Common myeloid progenitor, CD34-positive (primary cell): ENCODE data around the gene SH2D3A.
"Not testable (repeated sequence)": the region's sequence is repeated elsewhere in the genome, so short reads cannot be mapped to it uniquely, and the experiment has no call there.

Experiments used
- CTCF ChIA-PET: fragments of 350-600 bp; sonication (Branson Sonifier 250); formaldehyde crosslinking; loops from one replicate; lab custom pipeline; 2021; ENCODE audit warnings: antibody characterized with exemption; lab: Charles Lee
- POLR2A ChIA-PET: fragments of 350-600 bp; sonication (Branson Sonifier 250); formaldehyde crosslinking; loops from one replicate; lab custom pipeline; 2021; ENCODE audit warnings: antibody characterized with exemption; lab: Charles Lee
- DNase-seq, 3 donors: peaks; one replicate each; pipeline versions ENCODE4 v3.0.0 to v3.0.0-alpha.2; 2013
- H3K27ac ChIP-seq, 2 experiments: 1 replicate in 1 of 2; 2 replicates in 1 of 2; pipeline ENCODE4 v1.7.0; 2013; ENCODE audit warnings: inconsistent platforms in 2 of 2, low read length in 2 of 2, mild to moderate bottlenecking in 2 of 2, low read depth in 1 of 2, moderate library complexity in 1 of 2; ENCODE audit not compliant: severe bottlenecking in 2 of 2, insufficient read depth in 1 of 2, poor library complexity in 1 of 2
- H3K27me3 ChIP-seq, 5 experiments: replicated peaks in 2 of 5; 1 replicate in 3 of 5; 2 replicates in 2 of 5; pipeline versions ENCODE4 v1.6.1 to v1.7.0; 2013; ENCODE audit warnings: low read length in 4 of 5, mild to moderate bottlenecking in 2 of 5, moderate library complexity in 2 of 5, inconsistent platforms in 1 of 5; ENCODE audit not compliant: insufficient read depth in 5 of 5, control insufficient read depth in 4 of 5
- H3K36me3 ChIP-seq, 4 experiments: 1 replicate in 2 of 4; 2 replicates in 2 of 4; pipeline versions ENCODE4 v1.6.1 to v1.7.0; 2013; ENCODE audit warnings: low read length in 3 of 4, control low read depth in 1 of 4, mild to moderate bottlenecking in 1 of 4; ENCODE audit not compliant: control insufficient read depth in 4 of 4, insufficient read depth in 4 of 4
- H3K4me1 ChIP-seq, 4 experiments: 1 replicate in 3 of 4; 2 replicates in 1 of 4; pipeline versions ENCODE4 v1.6.1 to v1.7.1; 2013; ENCODE audit warnings: low read length in 3 of 4, mild to moderate bottlenecking in 3 of 4, control low read depth in 1 of 4, inconsistent platforms in 1 of 4, moderate library complexity in 1 of 4; ENCODE audit not compliant: control insufficient read depth in 4 of 4, insufficient read depth in 4 of 4; ENCODE audit errors: control extremely low read depth in 1 of 4
- H3K4me3 ChIP-seq, 7 experiments: 1 replicate in 4 of 7; 2 replicates in 3 of 7; pipeline versions ENCODE4 v1.5.1 to v1.7.0; 2013; ENCODE audit warnings: mild to moderate bottlenecking in 7 of 7, low read length in 6 of 7, moderate library complexity in 6 of 7, inconsistent platforms in 2 of 7, low read depth in 2 of 7, control low read depth in 1 of 7; ENCODE audit not compliant: insufficient read depth in 4 of 7, control insufficient read depth in 1 of 7; ENCODE audit errors: extremely low read depth in 1 of 7
- H3K9me3 ChIP-seq, 5 experiments: 1 replicate in 4 of 5; 2 replicates in 1 of 5; pipeline versions ENCODE4 v1.6.1 to v1.7.1; 2013; ENCODE audit warnings: low read length in 4 of 5, mild to moderate bottlenecking in 2 of 5, inconsistent platforms in 1 of 5, low read depth in 1 of 5, moderate library complexity in 1 of 5; ENCODE audit not compliant: control insufficient read depth in 4 of 5, insufficient read depth in 2 of 5; ENCODE audit errors: control extremely low read depth in 1 of 5
- WGBS: methylation state at CpG from one replicate; pipeline ENCODE4 v1.1.5; 2013; ENCODE audit not compliant: insufficient coverage; 5-methylcytosine and 5-hydroxymethylcytosine counted together

The SH2D3A gene

GRCh38 chr19:6766357-6767080, 716 bp downstream of the SH2D3A start:
- Histone ChIP-seq H3K27ac (peak overlapping the region in 1 of 2 experiments; percentile 51), H3K4me1 (peaks cover 2 to 26% (median 19%) of the 10 kb centered on the region in 4 experiments), H3K36me3 (no peaks in the 10 kb centered on the region), H3K27me3 (no peaks in the 10 kb centered on the region), H3K9me3 (no peaks in the 10 kb centered on the region), H3K4me3 (peak overlapping the region; percentile 34 to 93 (median 76))
- DNase-seq = no peak
- CTCF ChIA-PET = interaction anchor here (1.2 to 9.5 kb wide), 2 partner anchors 12 to 36 kb away, joined by 3 to 92 read pairs; no protein-coding TSS in a partner anchor
- POLR2A ChIA-PET = interaction anchor here (1.2 kb wide), 1 partner anchor 61 kb away, joined by 3 read pairs; no protein-coding TSS in a partner anchor
- WGBS = 74% methylated on average over 13 of the region's 16 CpGs

DNA sequence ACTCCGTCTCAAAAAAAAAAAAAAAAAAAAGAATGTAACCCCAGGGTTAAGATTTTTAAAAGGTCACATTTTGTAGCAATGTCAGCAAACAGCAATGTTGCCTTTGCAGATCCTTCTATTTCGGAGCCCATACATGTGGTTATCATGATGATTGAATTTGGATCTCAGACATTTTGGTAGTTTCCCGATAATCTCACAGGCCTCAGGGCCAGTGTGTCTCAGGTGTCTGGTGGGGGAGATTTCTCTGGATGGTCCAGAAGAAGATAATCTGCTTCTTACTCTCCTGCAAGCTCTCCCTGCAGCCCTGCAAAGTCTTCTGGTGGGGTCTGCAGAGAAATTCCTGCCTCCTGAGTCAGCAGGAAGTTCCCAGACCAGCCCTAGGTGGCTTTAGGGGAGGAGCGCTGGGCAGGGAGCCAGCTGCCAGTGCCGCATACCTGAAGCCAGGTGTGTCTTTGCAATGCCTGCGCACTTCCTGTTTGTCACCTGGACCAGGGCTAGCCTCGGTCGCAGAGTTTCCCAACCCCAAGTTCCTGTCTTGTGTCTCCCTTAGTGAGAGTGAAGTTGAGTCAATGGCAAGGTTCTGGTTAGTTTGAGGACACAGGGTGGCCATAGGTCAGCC, 1.4 kb downstream of the SH2D3A start:
- no peak for DNase-seq
- WGBS = 82% methylated on average over 7 of the region's 8 CpGs
- no peaks in the 10 kb centered on the region for H3K9me3 ChIP-seq
- H3K36me3 ChIP-seq = no peaks in the 10 kb centered on the region
- H3K27me3 ChIP-seq = no peaks in the 10 kb centered on the region
- ChIA-PET CTCF (no interaction called here), POLR2A (no interaction called here)
- peak overlapping the region in 1 of 7 experiments; percentile 93 for H3K4me3 ChIP-seq
- peak overlapping the region in 1 of 2 experiments; percentile 1 for H3K27ac ChIP-seq
- H3K4me1 ChIP-seq = peaks cover 2 to 26% (median 19%) of the 10 kb centered on the region in 4 experiments

- H3K4me1 ChIP-seq = peaks cover 2 to 17% (median 13%) of the 10 kb centered on the region in 4 experiments
- not testable (repeated sequence) for H3K4me3 ChIP-seq, H3K36me3 ChIP-seq, DNase-seq, H3K9me3 ChIP-seq, H3K27me3 ChIP-seq, H3K27ac ChIP-seq
- WGBS = 100% methylated on average over 2 of the region's 8 CpGs
- ChIA-PET CTCF (interaction anchor here (1.3 kb wide), 1 partner anchor 44 kb away, joined by 3 read pairs; no protein-coding TSS in a partner anchor), POLR2A (interaction anchor here (0.6 kb wide), 1 partner anchor 10 kb away, joined by 5 read pairs; the partner anchor contains the start of gene VAV1)
Observed at GRCh38 chr19:6762253-6762797, 4.9 kb downstream of the SH2D3A start.

DNA sequence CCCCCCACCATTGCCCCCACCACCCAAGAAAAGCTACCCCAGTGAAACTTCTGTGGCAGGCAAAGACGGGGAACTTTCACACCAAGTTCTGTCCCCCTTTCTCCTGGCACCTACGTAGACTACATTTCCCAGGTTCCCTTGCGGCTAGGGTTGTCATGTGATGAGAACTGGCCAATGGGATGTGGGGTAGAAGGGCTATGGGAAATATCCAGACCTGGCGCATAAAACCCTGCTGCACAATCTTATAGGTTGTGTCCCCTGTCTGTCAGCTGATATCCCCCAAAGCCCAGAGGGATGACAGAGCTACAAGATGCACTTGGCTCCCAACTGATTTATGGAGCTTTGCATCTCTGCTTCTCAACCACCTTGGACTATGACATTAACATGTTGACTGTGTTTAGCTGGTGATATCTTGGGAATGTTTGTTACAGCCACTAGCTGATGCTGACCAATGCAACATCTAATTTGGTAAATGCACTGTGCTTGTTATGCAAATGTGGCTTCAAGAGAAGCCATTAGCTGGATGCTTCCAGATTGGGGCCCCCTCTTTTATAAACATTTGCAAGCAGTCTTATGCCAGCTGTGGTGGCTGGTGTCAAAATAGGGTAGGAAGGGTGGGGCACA, 6.1 kb downstream of the SH2D3A start:
- H3K4me1 ChIP-seq = peaks cover 0 to 6% (median 4%) of the 10 kb centered on the region in 4 experiments
- POLR2A ChIA-PET = no interaction called here
- 100% methylated on average over 1 of the region's 4 CpGs for WGBS
- CTCF ChIA-PET = interaction anchor here (0.7 to 2.1 kb wide), 6 partner anchors 10 to 107 kb away, joined by 3 to 6 read pairs (median 3); partner anchors contain the start of gene VAV1
- H3K4me3 ChIP-seq = no peak overlapping the region
- peak in 2 of 3 donors; percentile 60 to 61 for DNase-seq
- H3K9me3 ChIP-seq = no peaks in the 10 kb centered on the region
- no peaks in the 10 kb centered on the region for H3K36me3 ChIP-seq
- no peak overlapping the region for H3K27ac ChIP-seq
- H3K27me3 ChIP-seq = no peaks in the 10 kb centered on the region

GRCh38 chr19:6760606-6761005, 6.6 kb downstream of the SH2D3A start:
- Histone ChIP-seq H3K4me1 (peaks cover 0 to 1% (median under 1%) of the 10 kb centered on the region in 4 experiments), H3K27me3 (no peaks in the 10 kb centered on the region), H3K36me3 (no peaks in the 10 kb centered on the region), H3K27ac (no peak overlapping the region), H3K4me3 (no peak overlapping the region), H3K9me3 (no peaks in the 10 kb centered on the region)
- ChIA-PET CTCF (interaction anchor here (0.7 to 2.1 kb wide), 5 partner anchors 11 to 108 kb away, joined by 3 to 6 read pairs (median 3); partner anchors contain the start of gene VAV1), POLR2A (no interaction called here)
- over 99% methylated on average over 12 of the region's 17 CpGs for WGBS
- DNase-seq = no peak

GRCh38 chr19:6754653-6755463, 12.4 kb downstream of the SH2D3A start:
- ChIA-PET CTCF (interaction anchor here (1.1 to 2.2 kb wide), 4 partner anchors 9 to 18 kb away, joined by 3 to 8 read pairs (median 6); partner anchors contain the start of genes SH2D3A, TRIP10 and VAV1), POLR2A (no interaction called here)
- 97% methylated on average over 19 of the region's 23 CpGs for WGBS

More at GRCh38 chr19:6754653-6755463, 12.4 kb downstream of the SH2D3A start:
- no peak overlapping the region for H3K27ac ChIP-seq
- H3K27me3 ChIP-seq = no peaks in the 10 kb centered on the region
- no peak for DNase-seq
- peaks cover 0 to 13% (median 8%) of the 10 kb centered on the region in 4 experiments for H3K4me1 ChIP-seq
- H3K9me3 ChIP-seq = no peaks in the 10 kb centered on the region
- no peak overlapping the region for H3K4me3 ChIP-seq
- peaks cover 0 to 4% (median 0%) of the 10 kb centered on the region in 4 experiments for H3K36me3 ChIP-seq
